ACC112 (cell line): ENCODE results near the gene GPR65.
"Not testable (repeated sequence)": the region's sequence is repeated elsewhere in the genome, so short reads cannot be mapped to it uniquely, and the experiment has no call there.

Experiments used
- H2AFZ ChIP-seq: fragments of 200-600 bp; sonication (generic); one replicate; pipeline ENCODE4 v1.6.0; 2017; ENCODE audit warnings: antibody characterized with exemption, low read length; ENCODE audit not compliant: unreplicated experiment
- H3K27ac ChIP-seq: fragments of 200-600 bp; sonication (generic); 2 replicates; pipeline ENCODE4 v1.5.1; 2014; ENCODE audit warnings: low read depth, mild to moderate bottlenecking, antibody characterized with exemption, low read length, moderate library complexity
- H3K27me3 ChIP-seq: fragments of 200-600 bp; sonication (generic); 2 replicates; pipeline ENCODE4 v1.6.1; 2014; ENCODE audit warnings: mild to moderate bottlenecking, antibody characterized with exemption, low read length, moderate library complexity, mixed read lengths; ENCODE audit not compliant: insufficient read depth
- H3K36me3 ChIP-seq: fragments of 200-600 bp; sonication (generic); 2 replicates; pipeline ENCODE4 v1.6.1; 2016; ENCODE audit warnings: mild to moderate bottlenecking, antibody characterized with exemption, low read length, moderate library complexity, mixed read lengths; ENCODE audit not compliant: insufficient read depth
- H3K4me1 ChIP-seq: fragments of 200-600 bp; sonication (generic); one replicate; pipeline ENCODE4 v1.6.1; 2016; ENCODE audit warnings: low read length, mixed read lengths; ENCODE audit not compliant: insufficient read depth, unreplicated experiment, control insufficient read depth
- H3K4me3 ChIP-seq: fragments of 200-600 bp; sonication (generic); 2 replicates; pipeline ENCODE4 v1.5.1; 2014; ENCODE audit warnings: mild to moderate bottlenecking, low read depth, low read length
- H3K79me2 ChIP-seq: fragments of 200-600 bp; sonication (generic); one replicate; pipeline ENCODE4 v1.6.0; 2016; ENCODE audit warnings: low read length; ENCODE audit not compliant: control insufficient read depth, unreplicated experiment, insufficient read depth

Gene GPR65

GRCh38 chr14:88017535-88017934 lies 12.6 kb downstream of the GPR65 start:
- H3K79me2 ChIP-seq, result no peaks in the 10 kb centered on the region
- H3K4me3 ChIP-seq, result no peak overlapping the region
- H3K27me3 ChIP-seq, result 0 out of 2 replicates have a peak, but pooled peaks cover 6% of the 10 kb centered on the region
- H3K27ac ChIP-seq, result no peak overlapping the region
- no peak overlapping the region for H2AFZ ChIP-seq
- H3K4me1 ChIP-seq, result peaks cover 3% of the 10 kb centered on the region
- H3K36me3 ChIP-seq, result no peaks in the 10 kb centered on the region

- Histone ChIP-seq H3K4me1 (no peaks in the 10 kb centered on the region), H3K4me3 (no peak overlapping the region), H2AFZ (no peak overlapping the region), H3K79me2 (no peaks in the 10 kb centered on the region), H3K27me3 (peaks cover 16% of the 10 kb centered on the region), H3K36me3 (no peaks in the 10 kb centered on the region), H3K27ac (no peak overlapping the region)
Measured at GRCh38 chr14:88023658-88024187, 18.8 kb downstream of the GPR65 start.

GRCh38 chr14:88024252-88025086 lies 19.5 kb downstream of the GPR65 start:
- not testable (repeated sequence) for H3K4me1 ChIP-seq, H3K36me3 ChIP-seq, H3K27ac ChIP-seq, H3K79me2 ChIP-seq, H2AFZ ChIP-seq, H3K4me3 ChIP-seq
- peaks cover 16% of the 10 kb centered on the region for H3K27me3 ChIP-seq

- no peak overlapping the region for H3K27ac ChIP-seq
- H3K79me2 ChIP-seq, result no peaks in the 10 kb centered on the region
- H3K27me3 ChIP-seq, result peaks cover 16% of the 10 kb centered on the region
- H2AFZ ChIP-seq, result no peak overlapping the region
- no peak overlapping the region for H3K4me3 ChIP-seq
- no peaks in the 10 kb centered on the region for H3K36me3 ChIP-seq
- no peaks in the 10 kb centered on the region for H3K4me1 ChIP-seq
Measured at GRCh38 chr14:88025313-88025712, 20.4 kb downstream of the GPR65 start.

- no peak overlapping the region for H3K27ac ChIP-seq
- no peak overlapping the region for H3K4me3 ChIP-seq
- H3K79me2 ChIP-seq, result no peaks in the 10 kb centered on the region
- H3K4me1 ChIP-seq, result no peaks in the 10 kb centered on the region
- no peaks in the 10 kb centered on the region for H3K36me3 ChIP-seq
- peaks cover 16% of the 10 kb centered on the region for H3K27me3 ChIP-seq
- H2AFZ ChIP-seq, result no peak overlapping the region
Measured at GRCh38 chr14:88026890-88027289, 22.0 kb downstream of the GPR65 start.

GRCh38 chr14:88029500-88029899 lies 24.6 kb downstream of the GPR65 start:
- Histone ChIP-seq H2AFZ (no peak overlapping the region), H3K79me2 (no peaks in the 10 kb centered on the region), H3K36me3 (no peaks in the 10 kb centered on the region), H3K4me3 (no peak overlapping the region), H3K27me3 (peaks cover 16% of the 10 kb centered on the region), H3K4me1 (no peaks in the 10 kb centered on the region), H3K27ac (no peak overlapping the region)

- Histone ChIP-seq H3K4me1 (no peaks in the 10 kb centered on the region), H2AFZ (no peak overlapping the region), H3K27me3 (peaks cover 15% of the 10 kb centered on the region), H3K27ac (no peak overlapping the region), H3K79me2 (no peaks in the 10 kb centered on the region), H3K4me3 (no peak overlapping the region), H3K36me3 (no peaks in the 10 kb centered on the region)
Measured at GRCh38 chr14:88030079-88030478, 25.1 kb downstream of the GPR65 start.

- no peak overlapping the region for H3K4me3 ChIP-seq
- H3K27ac ChIP-seq, result no peak overlapping the region
- H3K79me2 ChIP-seq, result no peaks in the 10 kb centered on the region
- H2AFZ ChIP-seq, result no peak overlapping the region
- H3K4me1 ChIP-seq, result no peaks in the 10 kb centered on the region
- H3K27me3 ChIP-seq, result peaks cover 7% of the 10 kb centered on the region
- no peaks in the 10 kb centered on the region for H3K36me3 ChIP-seq
Measured at GRCh38 chr14:88030892-88031291, 26.0 kb downstream of the GPR65 start.

- no peaks in the 10 kb centered on the region for H3K4me1 ChIP-seq
- H2AFZ ChIP-seq, result no peak overlapping the region
- H3K4me3 ChIP-seq, result no peak overlapping the region
- no peak overlapping the region for H3K27ac ChIP-seq
- H3K27me3 ChIP-seq, result no peaks in the 10 kb centered on the region
- H3K79me2 ChIP-seq, result no peaks in the 10 kb centered on the region
- H3K36me3 ChIP-seq, result no peaks in the 10 kb centered on the region
Measured at GRCh38 chr14:88032373-88032772, 27.4 kb downstream of the GPR65 start.

- Histone ChIP-seq H3K79me2 (no peaks in the 10 kb centered on the region), H3K36me3 (no peaks in the 10 kb centered on the region), H3K4me3 (no peak overlapping the region), H2AFZ (no peak overlapping the region), H3K4me1 (no peaks in the 10 kb centered on the region), H3K27me3 (no peaks in the 10 kb centered on the region), H3K27ac (no peak overlapping the region)
Measured at GRCh38 chr14:88034076-88034475, 29.1 kb downstream of the GPR65 start.

- Histone ChIP-seq H3K4me1 (no peaks in the 10 kb centered on the region), H3K27ac (no peak overlapping the region), H2AFZ (no peak overlapping the region), H3K4me3 (no peak overlapping the region), H3K27me3 (peaks cover 3% of the 10 kb centered on the region; the same call in 1 of the 2 replicates), H3K79me2 (no peaks in the 10 kb centered on the region), H3K36me3 (no peaks in the 10 kb centered on the region)
Measured at GRCh38 chr14:88036422-88036821, 31.5 kb downstream of the GPR65 start.
